Measurements from ENCODE around the gene FAM78A.
"Not testable (repeated sequence)": the region's sequence is repeated elsewhere in the genome, so short reads cannot be mapped to it uniquely, and the experiment has no call there.

The FAM78A gene

DNA sequence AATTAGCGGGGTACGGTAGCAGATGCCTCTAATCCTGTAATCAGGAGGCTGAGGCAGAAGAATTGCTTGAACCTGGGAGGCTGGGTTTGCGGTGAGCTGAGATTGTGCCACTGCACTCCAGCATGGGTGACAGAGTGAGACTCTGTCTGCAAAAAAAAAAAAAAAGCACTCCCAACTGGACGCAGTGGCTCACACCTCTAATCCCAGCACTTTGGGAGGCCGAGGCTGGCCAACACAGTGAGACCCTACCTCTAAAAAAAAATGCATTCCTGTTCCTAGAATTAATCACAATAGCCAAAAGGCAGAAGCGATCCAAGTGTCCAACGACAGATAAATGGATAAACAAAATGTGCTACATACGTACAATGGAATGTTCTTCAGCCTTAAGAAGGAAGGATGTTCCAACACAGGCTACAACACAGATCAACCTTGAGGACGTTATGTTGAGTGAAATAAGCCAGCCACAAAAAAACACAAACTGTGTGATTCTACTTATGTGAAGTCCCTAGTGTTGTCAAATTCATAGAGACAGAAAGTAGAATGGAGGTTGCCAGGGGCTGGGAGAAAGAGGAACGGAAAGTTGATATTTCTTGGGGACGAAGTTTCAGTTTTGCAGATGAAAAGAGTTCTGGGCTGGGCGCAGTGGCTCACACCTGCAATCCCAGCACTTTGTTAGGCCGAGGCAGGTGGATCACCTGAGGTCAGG is 13.8 kb downstream of the FAM78A start:
- no peak for DNase-seq

DNA sequence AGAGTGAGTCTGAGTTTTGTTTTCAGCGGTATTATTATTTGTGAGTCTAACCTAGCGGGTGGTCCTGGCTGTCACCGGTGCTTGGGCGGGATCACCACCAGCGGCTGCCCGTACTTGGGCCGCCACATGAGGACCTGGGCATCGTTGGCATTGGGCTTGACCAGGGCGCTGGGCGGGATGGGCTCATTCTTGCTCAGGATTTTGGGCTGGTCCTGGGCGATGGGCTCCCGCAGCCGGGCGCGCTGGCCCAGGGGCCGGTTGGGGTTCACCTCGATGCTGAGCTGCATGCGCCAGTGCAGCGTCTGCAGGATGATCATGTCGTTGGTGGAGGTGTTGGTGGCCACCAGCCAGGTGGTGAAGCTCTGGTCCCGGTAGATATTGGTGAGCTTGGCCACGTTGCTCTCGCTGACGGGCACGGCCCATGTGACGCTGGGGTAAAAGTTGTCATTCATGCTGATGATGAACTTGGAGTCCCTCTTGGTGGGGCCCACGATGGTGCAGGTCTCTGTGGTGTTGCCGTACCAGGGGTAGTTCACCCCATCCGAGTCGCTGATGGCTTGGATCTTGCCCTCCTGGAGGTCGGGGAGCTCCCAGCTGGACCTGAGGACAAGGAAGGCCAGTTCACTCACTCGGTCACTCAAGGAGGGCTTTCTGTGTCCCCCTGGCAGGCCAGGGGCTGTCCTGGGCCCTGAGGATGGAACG is 15.4 kb downstream of the FAM78A start:
- DNase-seq: no peak

DNA sequence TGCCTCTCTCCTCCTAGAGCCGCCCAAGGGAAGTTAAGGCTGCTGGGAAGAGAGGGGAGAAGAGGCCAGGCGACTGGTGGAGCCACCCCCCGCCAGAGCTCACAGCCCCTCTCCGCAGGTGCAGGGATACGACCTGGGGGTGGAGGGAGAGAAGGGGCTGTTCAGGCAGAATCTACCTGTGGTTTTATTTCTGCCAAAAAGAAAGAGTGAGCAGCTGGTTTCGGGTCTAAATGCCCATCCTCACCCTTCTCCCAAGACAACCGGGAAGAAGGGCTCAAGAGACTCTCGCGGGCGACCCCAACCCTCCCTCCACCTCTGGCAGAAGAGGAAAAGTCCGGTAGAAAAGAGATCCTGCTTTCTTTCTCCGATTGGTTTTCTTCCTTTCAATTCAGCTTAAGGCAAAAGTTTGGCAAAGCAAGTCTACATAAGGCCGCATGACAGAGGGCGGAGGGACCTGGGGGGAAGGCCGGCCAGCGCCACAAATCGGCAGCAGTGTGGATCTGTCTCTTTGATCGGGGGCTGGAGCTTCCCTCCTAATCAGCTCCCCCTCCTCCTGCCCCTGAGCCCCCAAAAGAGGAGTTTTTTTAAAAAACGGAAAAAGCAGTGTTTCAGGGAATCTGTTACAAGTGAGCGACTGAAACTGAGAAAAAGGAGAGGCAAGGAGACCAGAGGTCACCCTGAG is 16.3 kb downstream of the FAM78A start:
- DNase-seq: no peak

DNA sequence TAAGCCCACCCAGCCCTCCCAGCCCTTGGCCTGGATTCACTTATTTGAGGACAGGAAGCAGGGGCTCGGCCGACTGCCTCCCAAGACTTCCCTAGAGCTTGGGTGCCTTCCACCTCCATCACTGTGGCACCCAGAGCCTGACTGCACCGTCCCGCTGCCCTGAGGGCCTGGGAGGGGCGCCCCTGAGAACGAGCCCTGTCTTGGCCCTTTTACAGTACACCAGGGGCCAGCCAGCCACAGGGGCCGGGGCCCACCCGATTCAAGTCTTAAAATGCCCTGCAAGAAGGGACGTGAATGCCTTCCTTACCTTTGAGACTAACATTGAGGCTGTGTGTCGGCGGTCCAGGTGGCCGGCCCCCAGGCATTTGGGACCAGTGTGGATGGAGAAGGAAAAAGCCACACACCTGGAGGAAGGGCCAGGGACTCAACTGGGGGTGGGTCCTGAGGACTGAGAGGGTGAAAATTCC is 16.8 kb downstream of the FAM78A start:
- no peak for DNase-seq

DNA sequence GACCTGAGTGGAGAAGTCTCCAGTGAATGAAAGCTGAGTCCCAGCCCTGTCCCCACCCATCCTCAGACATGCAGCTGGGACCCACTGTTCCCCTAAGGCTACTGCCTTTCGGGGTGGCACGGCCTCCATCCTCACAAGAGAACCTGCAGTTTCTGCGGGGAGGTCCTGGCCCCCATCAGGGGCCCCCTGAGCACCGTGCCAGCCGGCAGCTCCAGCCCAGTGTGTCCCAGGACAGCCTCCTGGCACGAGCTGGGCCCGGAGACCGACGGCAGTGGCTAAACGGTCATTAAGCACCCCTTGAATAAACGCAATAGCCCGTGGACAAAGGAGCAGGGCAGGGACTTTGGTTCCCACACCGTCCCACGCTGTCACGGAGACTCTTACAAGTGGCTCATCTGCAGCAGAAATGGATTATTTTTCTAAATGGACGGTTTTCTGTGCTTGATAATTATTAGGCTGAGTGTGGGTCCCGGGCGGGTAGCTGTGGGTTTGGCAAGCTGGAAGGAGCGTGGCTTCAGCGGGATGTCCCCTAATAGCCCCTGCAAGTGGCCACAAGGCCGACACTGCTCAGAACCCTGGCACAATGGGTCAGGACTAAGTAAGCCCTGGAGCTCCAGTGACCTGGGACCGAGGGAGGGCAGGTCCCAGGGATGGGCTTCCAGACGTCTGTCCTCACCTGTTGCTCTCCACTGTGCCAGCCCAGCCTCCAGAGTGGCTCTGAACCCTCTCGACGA is 17.4 kb downstream of the FAM78A start:
- no peak for DNase-seq

DNA sequence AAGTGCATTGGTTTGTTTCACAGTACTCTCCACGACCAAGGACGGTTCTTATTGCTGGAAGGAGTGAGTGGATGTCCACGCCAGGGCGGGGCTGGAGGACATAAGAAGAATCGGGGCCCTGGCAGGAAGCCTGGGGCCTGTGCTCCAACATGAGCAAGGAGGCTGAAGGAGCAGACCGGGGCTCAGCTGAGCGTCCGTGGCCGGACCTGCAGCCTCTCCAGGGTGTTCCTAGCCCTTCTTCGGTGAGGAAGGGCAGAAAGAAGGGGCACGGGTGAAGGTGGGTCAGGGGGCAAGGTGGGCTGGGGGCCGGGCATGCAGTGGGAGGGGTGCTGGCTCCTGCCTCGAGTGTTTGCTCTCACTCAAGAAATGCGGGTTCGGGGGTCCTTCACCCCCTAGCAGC is 18.1 kb downstream of the FAM78A start:
- no peak for DNase-seq

DNA sequence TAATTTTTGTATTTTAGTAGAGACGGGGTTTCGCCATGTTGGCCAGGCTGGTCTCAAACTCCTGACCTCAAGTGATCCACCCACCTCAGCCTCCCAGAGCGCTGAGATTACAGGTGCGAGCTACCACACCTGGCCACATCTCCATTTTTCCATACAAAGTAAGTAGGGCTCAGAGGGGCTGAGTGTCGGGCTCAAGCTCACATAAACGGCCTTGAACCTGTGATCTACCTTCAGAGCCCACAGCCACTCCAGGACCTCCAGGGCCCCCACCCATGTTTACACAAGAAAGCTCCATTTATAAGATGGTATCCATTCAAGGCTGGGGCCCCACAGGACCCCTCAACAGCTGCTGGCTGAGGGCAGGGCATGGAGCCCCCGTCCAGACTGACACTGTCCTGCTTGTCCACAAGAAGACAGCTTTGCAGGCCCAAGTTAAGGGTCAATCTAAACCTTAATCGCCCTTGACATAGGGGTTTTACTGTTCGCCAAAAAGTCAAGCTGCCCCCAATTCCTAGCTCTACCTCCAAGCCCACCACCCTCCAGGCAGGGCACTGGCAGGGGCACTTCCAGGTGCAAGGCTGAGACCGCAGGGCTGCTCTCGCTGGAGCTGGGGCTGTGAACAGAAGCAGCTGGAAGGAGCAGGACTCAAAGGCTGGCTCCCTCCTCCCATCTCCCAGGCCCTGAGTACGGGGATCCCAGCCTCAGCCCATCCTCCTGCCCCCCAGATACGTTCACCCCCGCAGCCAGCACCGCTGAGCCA is 18.9 kb downstream of the FAM78A start:
- DNase-seq: no peak

DNA sequence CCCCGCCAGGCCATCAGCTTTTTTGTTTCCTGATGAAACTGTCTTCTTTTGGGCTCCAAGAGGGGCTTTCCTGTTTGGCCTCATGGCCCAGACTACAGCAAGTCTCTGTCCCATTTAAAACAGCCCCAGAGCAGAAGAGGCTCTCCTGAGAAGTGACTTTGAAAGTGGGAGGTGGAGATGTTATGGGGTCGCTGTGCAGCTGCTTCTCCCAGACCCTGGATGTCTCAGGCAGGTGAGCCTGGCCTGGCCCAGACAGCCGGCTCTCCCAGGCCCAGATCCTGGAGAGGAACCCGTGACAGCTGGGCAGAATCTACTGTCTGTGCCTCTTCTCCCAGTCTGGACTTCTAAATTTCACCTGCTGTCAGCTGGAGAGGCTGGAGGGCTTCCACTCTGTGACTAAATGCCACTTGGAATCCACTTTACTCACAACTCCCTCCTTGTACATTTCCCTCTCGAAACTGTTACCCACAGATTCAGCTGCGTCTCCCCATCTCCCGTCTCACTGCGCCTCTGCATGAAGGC is 20.6 kb downstream of the FAM78A start:
- no peak for DNase-seq

DNA sequence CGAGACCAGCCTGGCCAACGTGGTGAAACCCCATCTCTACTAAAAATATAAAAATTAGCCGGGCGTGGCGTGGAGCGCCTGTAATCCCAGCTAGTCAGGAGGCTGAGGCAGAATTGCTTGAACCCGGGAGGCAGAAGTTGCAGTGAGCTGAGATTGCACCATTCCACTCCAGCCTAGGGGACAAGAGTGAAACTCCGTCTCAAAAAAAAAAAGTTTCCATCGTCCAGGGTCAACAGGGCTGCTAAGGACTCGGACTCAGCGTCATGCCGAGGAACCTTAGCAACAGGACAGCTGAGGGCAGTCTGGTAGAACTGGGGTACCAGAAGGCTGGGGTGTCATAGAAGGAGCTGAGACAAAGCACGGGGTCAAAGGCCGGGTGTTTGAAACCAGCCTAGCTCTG is 21.7 kb downstream of the FAM78A start:
- no peak for DNase-seq

DNA sequence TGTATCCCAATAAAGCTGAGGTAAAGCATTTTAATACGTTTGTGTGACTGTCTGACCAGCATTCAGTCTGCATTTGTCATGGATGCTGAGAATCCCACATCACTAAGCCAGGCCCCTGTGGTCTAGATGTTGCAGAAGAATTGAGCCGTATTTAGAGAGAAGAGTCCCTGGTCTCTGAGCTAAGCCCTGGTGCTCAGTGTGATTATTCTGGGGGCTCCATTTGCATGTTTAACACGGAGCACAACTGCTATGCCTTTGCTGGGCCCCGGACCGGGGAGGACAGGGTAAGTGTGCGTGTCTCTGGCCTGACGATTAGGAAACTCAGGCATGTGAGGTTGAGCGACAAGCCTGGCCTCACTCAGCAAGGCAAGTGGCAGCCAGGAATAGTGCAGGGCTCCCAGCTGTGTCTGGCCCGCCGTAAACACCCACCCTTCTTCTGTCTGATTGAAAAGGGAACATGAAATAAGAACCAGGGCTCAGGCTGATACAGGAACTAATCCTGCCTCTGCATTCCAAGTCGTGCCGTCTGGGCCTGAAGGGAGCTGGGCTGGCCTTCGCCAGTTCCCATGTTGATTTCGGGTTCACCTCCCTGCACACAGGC is 22.3 kb downstream of the FAM78A start:
- DNase-seq: no peak

DNA sequence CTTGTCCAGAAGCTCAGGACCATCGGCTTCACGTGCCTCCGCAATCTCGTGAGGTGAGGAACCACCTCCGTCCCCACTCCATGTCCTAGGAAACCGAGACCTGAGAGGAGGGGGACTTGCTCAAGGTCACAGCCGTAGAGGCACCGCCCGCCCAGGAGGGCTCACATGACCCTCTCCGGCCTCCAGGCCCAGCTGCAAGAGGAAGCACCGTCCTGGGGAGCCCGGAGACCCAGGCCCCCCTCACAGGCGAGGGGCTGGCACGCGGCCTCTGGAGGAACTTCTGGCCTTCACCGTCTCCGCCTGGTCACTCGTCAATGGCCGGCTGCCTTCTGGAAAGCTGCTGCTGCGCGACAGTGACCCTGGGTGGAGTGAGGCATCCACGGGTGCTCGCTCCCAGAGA is 24.2 kb downstream of the FAM78A start:
- no peak for DNase-seq

DNA sequence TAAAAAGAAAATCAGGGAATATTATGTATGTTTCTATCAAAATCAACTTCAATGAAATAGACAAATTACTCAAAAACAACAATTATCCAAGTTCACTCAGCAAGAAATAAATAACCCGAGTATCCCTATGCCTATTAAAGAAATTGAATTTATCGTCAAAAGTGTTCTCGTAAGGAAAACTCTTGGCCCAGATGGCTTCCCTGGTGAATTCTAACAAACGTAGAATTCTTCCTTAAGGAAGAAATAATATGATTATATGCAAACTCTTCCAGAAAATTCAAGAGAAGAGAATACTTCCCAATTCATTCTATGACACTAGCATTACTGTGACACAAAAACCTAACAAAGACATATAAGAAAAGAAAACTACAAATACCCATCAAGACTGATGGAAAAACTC is 29.7 kb downstream of the FAM78A start:
- no peak for DNase-seq

DNA sequence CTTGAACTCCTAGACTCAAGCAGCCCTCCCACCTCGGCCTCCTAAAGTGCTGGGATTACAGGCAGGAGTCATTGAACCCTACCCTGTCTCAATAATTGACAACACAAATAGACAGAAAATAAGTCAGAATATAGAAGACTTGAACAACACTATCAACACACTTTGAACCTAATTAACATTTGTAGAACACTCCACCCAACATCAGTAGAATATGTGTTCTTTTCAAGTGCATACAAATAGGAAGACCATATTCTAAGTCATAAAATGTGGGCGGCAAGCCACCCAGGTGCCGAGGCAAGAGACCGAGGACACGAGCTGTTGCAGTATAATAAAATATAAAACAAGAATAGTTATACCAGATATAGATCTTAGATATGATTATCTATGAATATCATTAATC is 32.0 kb downstream of the FAM78A start:
- DNase-seq: not testable (repeated sequence)

DNA sequence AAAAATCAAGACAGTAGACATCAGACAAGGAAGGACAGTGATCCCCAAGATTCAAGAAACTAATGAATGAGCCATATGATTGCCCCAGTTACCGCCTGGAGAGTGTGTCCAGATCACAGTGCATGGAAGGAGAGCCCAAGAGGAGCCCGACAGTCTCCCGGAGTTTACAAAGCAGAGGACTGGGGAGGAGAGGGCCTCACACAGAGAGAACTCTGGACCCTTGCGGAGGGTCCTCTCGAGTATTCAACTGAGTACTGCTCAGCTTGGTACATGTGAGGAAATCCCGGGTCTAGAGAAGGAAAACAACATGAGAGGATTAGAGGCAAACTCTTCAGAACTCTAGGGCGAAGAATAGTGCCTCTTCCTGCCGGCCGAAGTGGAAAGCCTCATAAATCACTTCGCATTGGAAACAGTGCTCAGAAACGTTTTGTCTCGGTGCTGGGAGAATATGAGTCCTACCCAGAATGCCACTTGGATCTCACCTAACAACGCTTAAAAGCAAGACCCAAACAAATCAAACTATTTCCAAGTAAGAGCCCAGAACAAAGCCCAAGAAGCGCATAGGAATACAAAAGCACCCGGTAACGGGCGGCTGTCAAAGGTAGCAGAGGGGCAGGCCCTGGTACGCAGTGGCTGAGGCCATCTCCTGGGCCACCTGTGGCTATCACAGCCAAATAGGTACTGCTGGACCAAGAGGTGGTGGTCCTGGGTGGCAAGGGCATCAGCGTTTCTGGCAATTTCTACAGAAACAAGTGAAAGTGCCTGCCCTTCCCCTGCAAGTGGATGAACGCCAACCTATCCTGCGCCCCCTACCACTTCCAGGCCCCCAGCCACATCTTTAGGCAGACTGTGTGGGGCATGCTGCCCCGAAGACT is 36.0 kb downstream of the FAM78A start:
- DNase-seq: no peak

DNA sequence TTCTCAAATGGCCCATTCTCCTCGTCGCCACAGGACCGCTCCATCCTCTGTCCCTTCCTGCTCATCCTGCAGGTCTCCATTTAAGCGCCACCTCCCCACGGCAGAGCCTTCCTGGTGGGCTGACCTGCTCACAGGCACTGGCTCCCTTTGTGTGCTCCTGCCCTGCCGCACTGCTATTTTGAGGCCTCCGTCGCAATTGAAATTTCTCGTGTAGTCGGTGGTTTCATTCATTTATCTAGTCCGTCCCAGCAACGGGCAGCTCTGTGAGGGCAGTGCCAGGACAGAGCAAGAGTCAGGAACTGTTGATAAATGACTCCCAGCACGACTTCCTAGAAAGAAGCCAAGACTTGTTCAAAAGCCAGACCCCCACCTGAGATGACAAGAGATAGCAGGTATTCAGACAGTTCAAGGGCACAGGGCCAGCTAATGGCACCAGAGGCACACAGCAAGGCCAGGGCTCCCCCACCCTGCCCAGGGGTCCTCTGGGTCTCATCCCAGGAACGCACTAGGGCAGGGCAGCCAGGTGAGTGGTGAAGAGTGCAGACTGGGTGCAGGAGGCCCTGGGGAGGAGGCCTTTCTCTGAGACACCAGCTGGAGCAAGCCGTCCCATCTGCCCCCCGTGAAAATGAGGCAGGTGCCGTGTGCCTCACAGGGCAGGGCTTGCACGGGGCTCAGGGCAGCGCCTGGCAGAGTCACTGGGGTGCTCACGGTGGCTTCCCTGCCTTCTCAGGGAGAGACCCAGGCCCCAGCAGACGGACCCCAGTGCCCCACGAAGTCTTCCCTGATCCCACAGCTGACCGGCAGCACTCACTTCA is 36.9 kb downstream of the FAM78A start:
- DNase-seq: no peak

DNA sequence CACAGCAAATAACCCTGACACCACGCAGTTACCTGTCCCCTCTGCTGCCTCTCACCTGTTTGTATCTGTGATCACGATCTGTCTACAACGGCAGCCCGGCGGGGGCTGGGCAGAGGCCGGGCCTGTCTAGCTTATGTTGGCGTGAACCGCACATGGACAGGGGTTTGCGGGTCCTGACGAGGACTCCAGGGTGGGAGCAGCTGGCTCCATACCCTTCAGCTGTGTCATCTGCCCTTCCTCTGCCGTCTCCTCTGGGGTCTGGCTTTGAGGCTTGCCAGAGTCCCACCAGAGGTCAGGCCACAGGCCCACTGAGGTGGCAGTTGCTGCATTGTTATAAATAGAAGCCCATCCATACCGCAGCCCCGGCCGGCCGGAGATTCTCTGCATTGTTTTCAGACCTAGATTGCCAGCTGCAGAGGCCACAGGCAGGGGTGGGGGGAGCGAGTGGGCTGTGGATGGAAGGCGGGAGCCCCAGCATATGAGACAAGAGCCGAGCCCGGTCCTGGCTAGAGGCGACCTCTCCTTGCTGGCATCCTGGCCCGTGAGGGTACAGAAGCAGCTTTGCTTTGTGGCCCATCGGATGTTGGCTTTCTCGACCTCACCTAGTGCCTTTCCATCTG is 37.8 kb downstream of the FAM78A start:
- no peak for DNase-seq

DNA sequence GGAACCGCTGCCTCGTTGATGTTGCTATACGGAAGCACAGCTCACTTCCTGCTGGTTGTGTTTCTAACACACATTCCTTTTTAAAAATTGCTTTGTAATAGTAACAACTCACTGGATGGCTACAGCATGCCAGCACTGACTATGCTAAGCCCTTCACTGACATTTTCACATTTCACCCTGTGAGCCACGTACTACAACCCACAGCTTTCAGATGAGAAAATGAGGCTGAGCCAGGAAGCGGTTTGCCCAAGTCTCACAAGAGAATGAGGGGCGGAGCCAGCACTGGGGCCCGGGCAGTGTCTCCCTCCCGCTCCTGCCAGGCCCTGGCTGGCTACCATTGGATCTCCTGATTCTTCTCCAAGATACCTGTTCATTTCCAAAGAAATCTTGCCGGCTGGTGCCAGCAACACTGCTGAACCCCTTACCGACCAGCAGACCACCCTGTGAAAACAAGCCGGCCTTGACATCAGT is 38.3 kb downstream of the FAM78A start:
- DNase-seq: peak; percentile 42

DNA sequence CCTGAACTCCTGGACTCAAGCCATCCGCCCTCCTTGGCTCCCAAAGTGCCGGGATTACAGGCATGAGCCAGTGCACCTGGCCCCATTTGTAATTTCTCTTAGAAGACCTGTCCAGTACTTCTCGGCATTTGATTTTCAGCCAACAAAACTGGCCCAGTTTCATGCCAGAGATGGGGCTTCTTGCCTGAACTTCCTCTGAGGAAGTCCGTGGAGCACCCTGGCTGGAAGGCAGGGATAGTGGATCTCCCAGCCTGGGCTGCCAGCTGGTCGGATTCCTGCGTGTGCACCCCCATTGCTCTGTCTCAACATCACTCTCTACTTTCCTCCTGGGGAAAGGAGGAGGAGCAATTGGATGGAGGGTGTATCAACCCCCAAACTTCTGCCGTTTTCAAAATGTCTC is 39.0 kb downstream of the FAM78A start:
- DNase-seq: no peak

DNA sequence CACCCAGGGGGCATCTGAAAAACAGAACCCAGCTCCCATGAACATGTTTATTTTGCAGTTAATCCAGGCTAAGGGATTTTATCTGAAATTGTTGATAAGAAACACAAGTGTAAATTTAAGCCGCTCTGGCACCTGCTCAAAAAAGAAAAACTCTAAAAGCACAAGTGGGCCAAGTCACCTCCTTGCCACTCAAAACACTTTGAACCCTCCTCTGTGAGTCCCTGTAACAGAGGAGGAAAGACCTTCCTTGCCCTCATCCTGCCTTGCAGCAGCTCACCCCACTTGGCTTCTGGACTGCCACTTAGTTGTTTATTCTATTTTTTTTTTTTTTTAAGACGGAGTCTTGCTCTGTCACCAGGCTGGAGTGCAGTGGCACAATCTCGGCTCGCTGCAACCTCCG is 39.5 kb downstream of the FAM78A start:
- DNase-seq: no peak
